ENCODE measurements around the gene POU2AF1.
"Not testable (repeated sequence)": the region's sequence is repeated elsewhere in the genome, so short reads cannot be mapped to it uniquely, and the experiment has no call there.

The POU2AF1 gene

GRCh38 chr11:111399187-111400031, 20.3 kb upstream of the POU2AF1 start (continued):
- TF ChIP-seq, protein P1, sequence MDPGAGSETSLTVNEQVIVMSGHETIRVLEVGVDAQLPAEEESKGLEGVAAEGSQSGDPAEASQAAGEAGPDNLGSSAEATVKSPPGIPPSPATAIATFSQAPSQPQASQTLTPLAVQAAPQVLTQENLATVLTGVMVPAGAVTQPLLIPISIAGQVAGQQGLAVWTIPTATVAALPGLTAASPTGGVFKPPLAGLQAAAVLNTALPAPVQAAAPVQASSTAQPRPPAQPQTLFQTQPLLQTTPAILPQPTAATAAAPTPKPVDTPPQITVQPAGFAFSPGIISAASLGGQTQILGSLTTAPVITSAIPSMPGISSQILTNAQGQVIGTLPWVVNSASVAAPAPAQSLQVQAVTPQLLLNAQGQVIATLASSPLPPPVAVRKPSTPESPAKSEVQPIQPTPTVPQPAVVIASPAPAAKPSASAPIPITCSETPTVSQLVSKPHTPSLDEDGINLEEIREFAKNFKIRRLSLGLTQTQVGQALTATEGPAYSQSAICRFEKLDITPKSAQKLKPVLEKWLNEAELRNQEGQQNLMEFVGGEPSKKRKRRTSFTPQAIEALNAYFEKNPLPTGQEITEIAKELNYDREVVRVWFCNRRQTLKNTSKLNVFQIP (CRISPR knock-in tag; IDR thresholded peaks at IDR 0.05; ENCODE audit: borderline replicate concordance, low read depth) = no peak
- TF ChIP-seq ZNF70 (CRISPR knock-in tag; IDR thresholded peaks at IDR 0.05) = no peak
- no peak for TF ChIP-seq TOX (CRISPR knock-in tag; IDR thresholded peaks at IDR 0.05; ENCODE audit: borderline replicate concordance)
- no peak for TF ChIP-seq BACH2 (CRISPR knock-in tag; IDR thresholded peaks at IDR 0.05; ENCODE audit: borderline replicate concordance)
- TF ChIP-seq CSDC2 (CRISPR knock-in tag; IDR thresholded peaks at IDR 0.05) = no peak
- no peak for TF ChIP-seq ISL1 (CRISPR knock-in tag; IDR thresholded peaks at IDR 0.05)
- no peak for TF ChIP-seq ZC3H10 (CRISPR knock-in tag; IDR thresholded peaks at IDR 0.05)

- TF ChIP-seq CSDC2 (CRISPR knock-in tag; IDR thresholded peaks at IDR 0.05) (no peak), ZC3H10 (CRISPR knock-in tag; IDR thresholded peaks at IDR 0.05) (no peak), ESRRG (CRISPR knock-in tag; IDR thresholded peaks at IDR 0.05) (no peak), ZFP30 (CRISPR knock-in tag; IDR thresholded peaks at IDR 0.05) (no peak), TOX (CRISPR knock-in tag; IDR thresholded peaks at IDR 0.05; ENCODE audit: borderline replicate concordance) (no peak), PATZ1 (CRISPR knock-in tag; IDR thresholded peaks at IDR 0.05; ENCODE audit: borderline replicate concordance) (no peak), SNAI2 (CRISPR knock-in tag; IDR thresholded peaks at IDR 0.05) (no peak)
- TF ChIP-seq, protein P2, sequence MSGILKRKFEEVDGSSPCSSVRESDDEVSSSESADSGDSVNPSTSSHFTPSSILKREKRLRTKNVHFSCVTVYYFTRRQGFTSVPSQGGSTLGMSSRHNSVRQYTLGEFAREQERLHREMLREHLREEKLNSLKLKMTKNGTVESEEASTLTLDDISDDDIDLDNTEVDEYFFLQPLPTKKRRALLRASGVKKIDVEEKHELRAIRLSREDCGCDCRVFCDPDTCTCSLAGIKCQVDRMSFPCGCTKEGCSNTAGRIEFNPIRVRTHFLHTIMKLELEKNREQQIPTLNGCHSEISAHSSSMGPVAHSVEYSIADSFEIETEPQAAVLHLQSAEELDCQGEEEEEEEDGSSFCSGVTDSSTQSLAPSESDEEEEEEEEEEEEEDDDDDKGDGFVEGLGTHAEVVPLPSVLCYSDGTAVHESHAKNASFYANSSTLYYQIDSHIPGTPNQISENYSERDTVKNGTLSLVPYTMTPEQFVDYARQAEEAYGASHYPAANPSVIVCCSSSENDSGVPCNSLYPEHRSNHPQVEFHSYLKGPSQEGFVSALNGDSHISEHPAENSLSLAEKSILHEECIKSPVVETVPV (CRISPR knock-in tag; IDR thresholded peaks at IDR 0.05) = no peak
- TF ChIP-seq, protein P1 (CRISPR knock-in tag; IDR thresholded peaks at IDR 0.05; ENCODE audit: borderline replicate concordance, low read depth) = no peak
- no peak for ATAC-seq
Measured at GRCh38 chr11:111397034-111397433, 18.0 kb upstream of the POU2AF1 start.

DNA sequence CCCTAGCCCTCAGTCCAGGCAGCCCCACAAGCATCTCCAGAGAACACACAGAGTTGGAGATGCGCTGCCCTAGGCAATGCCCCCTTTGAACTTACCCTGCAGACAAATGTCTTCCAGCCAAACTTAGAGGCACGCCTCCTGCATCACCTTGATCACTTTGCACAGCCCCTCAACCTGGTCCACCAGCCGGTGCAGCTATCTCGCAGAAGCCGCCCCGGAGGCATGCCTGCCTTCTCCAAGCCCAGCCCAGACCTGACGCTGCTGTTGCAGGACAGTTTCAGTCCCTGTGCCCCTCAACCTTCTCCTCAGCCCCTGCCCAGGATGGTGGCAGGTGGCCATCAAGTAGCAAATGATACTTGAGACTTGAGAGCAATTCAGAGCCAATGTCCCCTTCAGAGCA, 16.7 kb upstream of the POU2AF1 start:
- TF ChIP-seq BACH2 (CRISPR knock-in tag; IDR thresholded peaks at IDR 0.05; ENCODE audit: borderline replicate concordance) (no peak), RARB (CRISPR knock-in tag; IDR thresholded peaks at IDR 0.05) (no peak), ISL1 (CRISPR knock-in tag; IDR thresholded peaks at IDR 0.05) (no peak), TCF4 (CRISPR knock-in tag; IDR thresholded peaks at IDR 0.05; ENCODE audit: borderline replicate concordance) (no peak), ZFP30 (CRISPR knock-in tag; IDR thresholded peaks at IDR 0.05) (no peak), PATZ1 (CRISPR knock-in tag; IDR thresholded peaks at IDR 0.05; ENCODE audit: borderline replicate concordance) (no peak)
- ATAC-seq = no peak

- no peak for ATAC-seq
- TF ChIP-seq CSDC2 (CRISPR knock-in tag; IDR thresholded peaks at IDR 0.05) (no peak), ESRRG (CRISPR knock-in tag; IDR thresholded peaks at IDR 0.05) (no peak), ZFP30 (CRISPR knock-in tag; IDR thresholded peaks at IDR 0.05) (no peak), PATZ1 (CRISPR knock-in tag; IDR thresholded peaks at IDR 0.05; ENCODE audit: borderline replicate concordance) (no peak), ZC3H10 (CRISPR knock-in tag; IDR thresholded peaks at IDR 0.05) (no peak)
Measured at GRCh38 chr11:111395081-111395480, 16.0 kb upstream of the POU2AF1 start.

DNA sequence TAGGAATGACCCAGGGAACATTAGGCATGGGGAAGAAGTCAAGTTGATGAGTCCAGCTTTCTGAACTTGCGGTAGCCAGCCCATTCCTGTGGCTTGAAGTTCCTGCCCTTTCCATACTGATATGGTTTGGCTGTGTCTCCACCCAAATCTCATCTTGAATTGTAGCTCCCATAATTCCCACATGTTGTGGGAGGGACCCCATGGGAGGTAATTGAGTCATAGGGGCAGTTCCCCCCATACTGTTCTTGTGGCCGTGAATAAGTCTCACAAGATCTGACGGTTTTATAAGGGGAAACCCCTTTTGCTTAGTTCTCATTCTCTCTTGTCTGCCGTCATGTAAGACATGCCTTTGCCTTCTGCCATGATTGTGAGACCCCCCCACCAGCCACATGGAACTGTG, 15.1 kb upstream of the POU2AF1 start:
- ATAC-seq = not testable (repeated sequence)

Measured in SK-N-SH treated with all-trans-retinoic acid at 6 μM for 48 hours (cell line).